ENCODE measurements around the gene DNAJC5.

- TF ChIP-seq CTCF (optimal IDR thresholded peaks at IDR 0.05 in 1 of 3, IDR thresholded peaks at IDR 0.05 in 1 of 3, conservative IDR thresholded peaks at IDR 0.05 in 1 of 3; ENCODE audit: extremely low read depth in 1 of 3, insufficient read depth in 2 of 3, low read length in 3 of 3) (no peak), EZH2 (IDR thresholded peaks at IDR 0.05; ENCODE audit: low read length) (no peak)
These were observed 73.4 kb downstream of the DNAJC5 start for GRCh38 chr20:63968136-63968927.
